Osteoblast (primary cell): Measurements from ENCODE around the gene CAPN11. TPM values are rescaled to one million over a fixed set of nuclear protein-coding genes. Genes with fewer than 3 reads are reported as not detected.

Source experiments
- DNase-seq: peaks from one replicate; pipeline ENCODE4 v3.0.0; 2011; ENCODE audit warnings: low spot score, mixed read lengths; ENCODE audit not compliant: insufficient read length; ENCODE audit errors: missing footprints
- H2AFZ ChIP-seq: 2 replicates; pipeline ENCODE4 v1.6.0; 2011; ENCODE audit warnings: mild to moderate bottlenecking, low read length
- H3K27ac ChIP-seq: 2 replicates; pipeline ENCODE4 v1.5.1; 2011; ENCODE audit warnings: mild to moderate bottlenecking, low read depth, low read length, moderate library complexity
- H3K27me3 ChIP-seq: 2 replicates; pipeline ENCODE4 v1.6.0; 2012; ENCODE audit warnings: mild to moderate bottlenecking, control low read depth, inconsistent platforms, low read length, moderate library complexity; ENCODE audit not compliant: insufficient read depth
- H3K36me3 ChIP-seq: 2 replicates; pipeline ENCODE4 v1.5.1; 2011; ENCODE audit warnings: mild to moderate bottlenecking, low read length, control low read depth, moderate library complexity; ENCODE audit not compliant: insufficient read depth
- H3K4me1 ChIP-seq: 2 replicates; pipeline ENCODE4 v1.5.1; 2011; ENCODE audit warnings: mild to moderate bottlenecking, low read length, control low read depth, moderate library complexity; ENCODE audit not compliant: insufficient read depth
- H3K4me2 ChIP-seq: 2 replicates; pipeline ENCODE4 v1.6.0; 2011; ENCODE audit warnings: mild to moderate bottlenecking, low read length; ENCODE audit not compliant: insufficient read depth
- H3K4me3 ChIP-seq: fragments of 200-600 bp; sonication (generic); 3 replicates; pipeline ENCODE4 v1.5.1; 2012; ENCODE audit warnings: mild to moderate bottlenecking, low read length, inconsistent platforms; ENCODE audit not compliant: insufficient read depth
- H3K79me2 ChIP-seq: 2 replicates; pipeline ENCODE4 v1.6.0; 2012; ENCODE audit warnings: mild to moderate bottlenecking, low read length, control low read depth, inconsistent platforms; ENCODE audit not compliant: insufficient read depth
- H3K9me3 ChIP-seq: 2 replicates; pipeline ENCODE4 v1.5.1; 2011; ENCODE audit warnings: low read depth, low read length, control low read depth
- H4K20me1 ChIP-seq: 2 replicates; pipeline ENCODE4 v1.6.0; 2012; ENCODE audit warnings: mild to moderate bottlenecking, low read length, control low read depth; ENCODE audit not compliant: insufficient read depth
- total RNA-seq: library from RNA; depleted of rRNA; stranded (reverse); fragments of >200 nt; gene quantifications from 2 replicates; pipeline ENCODE4 v1.2.3, GENCODE V29; 2012
- TF ChIP-seq, protein P1 (sequence below): IDR thresholded peaks from 2 replicates; pipeline ENCODE4 v1.5.1; 2011; ENCODE audit warnings: mild to moderate bottlenecking, low read depth, low read length, moderate library complexity; ENCODE audit errors: extremely low read depth

The CAPN11 gene
- total RNA-seq, 1 donor: not detected

DNA sequence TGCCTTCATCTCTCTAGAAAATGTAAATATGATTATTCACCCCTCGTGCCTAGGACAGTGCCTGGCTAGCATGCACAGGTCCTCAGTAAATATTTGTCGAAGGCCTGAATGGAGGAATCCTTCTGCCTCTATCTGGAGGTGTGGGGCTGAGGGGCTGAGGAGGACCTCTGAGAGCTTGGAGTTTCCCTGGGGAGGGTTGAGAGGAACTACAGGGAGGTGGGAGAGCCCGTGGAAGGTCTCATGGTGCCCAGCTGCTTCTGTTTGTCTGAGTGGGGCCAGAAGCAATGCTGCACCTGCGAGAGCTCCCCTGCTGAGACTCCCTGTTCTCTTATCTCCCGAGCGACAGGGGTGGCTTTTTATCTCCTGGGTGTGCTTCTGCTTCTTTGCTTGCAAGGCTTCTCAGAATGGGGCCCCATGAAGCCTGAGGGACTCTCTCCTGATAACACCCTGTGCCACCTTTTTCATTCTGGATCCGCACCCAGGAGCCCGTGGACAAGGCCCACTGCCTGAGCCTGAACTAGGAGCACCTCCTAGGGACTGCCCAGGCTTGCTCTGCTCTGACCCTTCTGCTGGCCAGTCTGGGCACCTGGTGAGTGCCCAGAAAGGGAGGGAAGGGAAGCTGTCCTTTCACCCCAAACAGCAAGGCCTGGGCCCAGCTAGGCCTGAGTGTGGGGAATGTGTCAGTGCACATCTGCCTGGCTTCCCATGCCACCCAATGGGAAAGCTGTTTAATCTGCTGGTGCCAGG lies 67.1 kb downstream of the CAPN11 start:
- Histone ChIP-seq H3K4me1 (peaks cover 37% of the 10 kb centered on the region), H2AFZ (no peak overlapping the region), H3K9me3 (no peaks in the 10 kb centered on the region), H3K27ac (no peak overlapping the region), H3K4me3 (no peak overlapping the region), H3K36me3 (no peaks in the 10 kb centered on the region), H4K20me1 (no peaks in the 10 kb centered on the region), H3K79me2 (peaks cover 20% of the 10 kb centered on the region), H3K27me3 (no peaks in the 10 kb centered on the region), H3K4me2 (no peak overlapping the region)
- DNase-seq: peak; percentile 46
- TF ChIP-seq, protein P1, sequence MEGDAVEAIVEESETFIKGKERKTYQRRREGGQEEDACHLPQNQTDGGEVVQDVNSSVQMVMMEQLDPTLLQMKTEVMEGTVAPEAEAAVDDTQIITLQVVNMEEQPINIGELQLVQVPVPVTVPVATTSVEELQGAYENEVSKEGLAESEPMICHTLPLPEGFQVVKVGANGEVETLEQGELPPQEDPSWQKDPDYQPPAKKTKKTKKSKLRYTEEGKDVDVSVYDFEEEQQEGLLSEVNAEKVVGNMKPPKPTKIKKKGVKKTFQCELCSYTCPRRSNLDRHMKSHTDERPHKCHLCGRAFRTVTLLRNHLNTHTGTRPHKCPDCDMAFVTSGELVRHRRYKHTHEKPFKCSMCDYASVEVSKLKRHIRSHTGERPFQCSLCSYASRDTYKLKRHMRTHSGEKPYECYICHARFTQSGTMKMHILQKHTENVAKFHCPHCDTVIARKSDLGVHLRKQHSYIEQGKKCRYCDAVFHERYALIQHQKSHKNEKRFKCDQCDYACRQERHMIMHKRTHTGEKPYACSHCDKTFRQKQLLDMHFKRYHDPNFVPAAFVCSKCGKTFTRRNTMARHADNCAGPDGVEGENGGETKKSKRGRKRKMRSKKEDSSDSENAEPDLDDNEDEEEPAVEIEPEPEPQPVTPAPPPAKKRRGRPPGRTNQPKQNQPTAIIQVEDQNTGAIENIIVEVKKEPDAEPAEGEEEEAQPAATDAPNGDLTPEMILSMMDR: no peak

DNA sequence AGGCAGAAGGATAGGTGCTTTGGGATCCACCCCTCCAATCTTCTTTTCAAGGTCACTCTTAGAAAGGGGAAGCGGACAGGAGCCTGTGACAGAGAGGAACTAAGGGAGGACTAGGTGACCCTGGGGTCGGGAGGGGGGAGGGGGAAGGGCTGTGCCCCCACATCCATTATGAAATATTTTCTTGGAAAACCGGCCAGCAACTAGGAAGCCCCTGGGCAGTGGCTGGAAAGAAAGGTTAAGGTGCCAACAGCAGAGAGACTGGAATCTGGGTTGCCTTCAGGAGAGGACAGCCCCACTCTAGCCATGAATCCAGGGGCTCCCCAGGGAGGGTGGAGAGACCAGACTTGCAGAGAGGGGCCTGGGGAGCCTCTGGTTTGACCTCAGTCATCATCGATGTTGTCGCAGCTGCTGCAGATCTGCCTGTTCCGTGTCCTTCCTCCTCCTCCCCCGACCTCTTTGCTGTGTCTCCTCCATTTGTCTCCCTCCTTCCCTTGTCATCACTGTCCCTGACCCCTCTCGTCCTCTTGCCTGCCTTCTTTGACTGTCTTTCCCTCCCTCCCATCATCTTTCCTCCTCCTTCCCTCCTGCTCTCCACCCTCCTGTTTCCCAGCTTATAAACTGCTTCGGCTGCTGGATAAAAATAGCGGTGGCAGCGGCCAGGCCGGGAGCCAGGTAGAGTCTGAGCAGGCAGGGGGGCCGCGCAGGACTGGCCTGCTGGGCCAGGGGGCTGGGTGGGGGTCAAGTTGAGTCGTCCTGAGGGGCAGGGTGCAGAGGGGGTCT lies 67.9 kb downstream of the CAPN11 start:
- H3K9me3 ChIP-seq: no peaks in the 10 kb centered on the region
- H3K4me2 ChIP-seq: no peak overlapping the region
- no peaks in the 10 kb centered on the region for H3K27me3 ChIP-seq
- no peaks in the 10 kb centered on the region for H4K20me1 ChIP-seq
- no peaks in the 10 kb centered on the region for H3K36me3 ChIP-seq
- H3K27ac ChIP-seq: no peak overlapping the region
- peak overlapping the region; percentile 62 for H2AFZ ChIP-seq
- peak; percentile 83 for DNase-seq
- no peak overlapping the region for H3K4me3 ChIP-seq
- TF ChIP-seq, protein P1: no peak
- peaks cover 31% of the 10 kb centered on the region for H3K4me1 ChIP-seq
- H3K79me2 ChIP-seq: peaks cover 20% of the 10 kb centered on the region

DNA sequence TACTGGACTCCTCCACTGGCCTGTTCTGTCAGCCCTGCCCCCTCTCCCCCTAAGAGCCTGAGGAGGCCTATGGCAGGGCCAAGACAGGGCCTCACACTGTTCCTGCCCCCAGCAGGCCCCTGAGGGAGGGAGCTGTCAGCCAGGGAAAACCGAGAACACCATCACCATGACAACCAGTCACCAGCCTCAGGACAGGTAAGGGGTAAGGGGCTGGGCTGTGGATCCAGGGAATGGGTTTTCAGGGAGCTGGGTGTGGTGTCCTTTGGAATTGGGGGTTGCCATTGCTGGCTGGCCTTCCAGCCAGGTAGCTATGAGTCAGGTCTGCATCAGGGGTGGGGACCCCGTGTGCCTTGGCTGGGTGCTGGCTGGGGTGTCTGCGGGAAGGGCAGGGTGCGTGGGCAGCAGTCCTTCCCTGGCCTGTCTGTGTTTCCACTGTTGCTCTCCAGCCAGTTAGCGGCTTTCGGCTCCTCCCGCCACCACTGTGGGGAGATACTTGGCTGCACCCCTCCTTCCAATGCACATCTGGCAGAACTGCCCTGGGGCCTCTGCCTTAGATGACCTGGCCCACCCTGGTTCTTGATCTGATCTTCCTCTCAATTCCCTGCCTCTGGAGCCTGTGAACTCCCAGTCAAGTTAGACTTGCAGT lies 68.7 kb downstream of the CAPN11 start:
- Histone ChIP-seq H3K36me3 (peaks cover 6% of the 10 kb centered on the region), H3K4me2 (no peak overlapping the region), H3K79me2 (peaks cover 20% of the 10 kb centered on the region), H3K4me1 (peaks cover 26% of the 10 kb centered on the region), H3K27me3 (no peaks in the 10 kb centered on the region), H3K9me3 (no peaks in the 10 kb centered on the region), H2AFZ (no peak overlapping the region), H3K27ac (no peak overlapping the region), H3K4me3 (no peak overlapping the region), H4K20me1 (no peaks in the 10 kb centered on the region)
- TF ChIP-seq, protein P1: no peak
- DNase-seq: peak; percentile 61

DNA sequence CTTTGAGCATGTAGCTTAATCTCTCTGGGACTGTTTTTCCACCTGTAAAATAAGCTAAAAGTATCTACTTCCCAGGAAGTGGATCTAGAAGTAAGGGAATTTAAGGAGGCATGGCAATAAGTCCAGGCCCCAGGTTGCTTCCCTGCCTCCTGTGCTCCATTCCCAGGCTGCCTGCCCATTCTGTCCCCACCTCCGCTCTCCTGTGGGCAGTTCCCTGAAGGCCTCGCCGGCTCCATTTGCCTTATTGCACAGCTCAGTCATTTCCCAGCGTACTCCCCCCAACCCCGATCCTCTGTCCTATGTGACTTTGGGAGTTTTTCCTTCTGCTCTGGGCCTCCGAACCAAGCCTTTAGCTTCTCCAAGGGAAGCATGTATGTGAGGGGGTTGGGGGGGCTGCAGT lies 69.4 kb downstream of the CAPN11 start:
- H3K4me2 ChIP-seq: no peak overlapping the region
- no peak overlapping the region for H2AFZ ChIP-seq
- H3K27me3 ChIP-seq: no peaks in the 10 kb centered on the region
- H3K79me2 ChIP-seq: peaks cover 20% of the 10 kb centered on the region
- peaks cover 18% of the 10 kb centered on the region for H3K4me1 ChIP-seq
- no peaks in the 10 kb centered on the region for H3K9me3 ChIP-seq
- H3K36me3 ChIP-seq: peaks cover 8% of the 10 kb centered on the region
- no peak overlapping the region for H3K27ac ChIP-seq
- TF ChIP-seq, protein P1: no peak
- H3K4me3 ChIP-seq: no peak overlapping the region
- no peaks in the 10 kb centered on the region for H4K20me1 ChIP-seq
- peak; percentile 13 for DNase-seq
